T-helper 9 cell (primary cell): Measurements from ENCODE around the gene HYCC1.
"Not testable (repeated sequence)": the region's sequence is repeated elsewhere in the genome, so short reads cannot be mapped to it uniquely, and the experiment has no call there.

Experiments
- DNase-seq: peaks from one replicate; pipeline ENCODE4 v3.0.0-alpha.2; 2020

Gene HYCC1

DNA sequence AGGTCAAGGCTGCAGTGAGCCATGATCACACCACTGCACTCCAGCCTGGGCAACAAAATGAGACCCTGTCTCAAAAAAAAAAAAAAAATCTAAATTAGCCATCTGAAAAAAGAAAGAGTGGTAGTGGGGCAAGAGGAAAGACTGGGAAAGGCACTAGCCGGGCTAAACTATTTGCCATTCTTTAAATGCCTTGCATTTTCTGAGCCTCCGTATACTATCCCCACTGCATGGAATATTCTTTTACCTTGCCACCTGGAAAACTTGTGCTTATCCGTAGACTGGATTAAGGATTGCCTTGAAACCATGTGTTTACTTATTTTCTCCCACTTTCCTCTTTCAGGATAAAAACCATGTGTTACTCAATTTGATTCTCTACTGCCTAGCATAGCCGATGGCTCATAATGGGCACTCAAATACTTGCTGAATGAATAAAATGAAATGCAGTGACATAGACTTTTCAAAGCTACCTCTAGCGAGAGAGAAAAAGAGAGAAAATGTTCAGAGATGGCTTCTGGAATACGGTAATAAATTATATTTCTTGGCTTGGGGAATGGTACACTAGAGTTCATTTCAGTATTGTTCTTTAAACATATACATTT lies 30.6 kb downstream of the HYCC1 start:
- DNase-seq: no peak

GRCh38 chr7:22980422-22980821 lies 33.5 kb downstream of the HYCC1 start:
- DNase-seq: no peak

- no peak for DNase-seq
Measured at GRCh38 chr7:22979861-22980260, 34.1 kb downstream of the HYCC1 start.

GRCh38 chr7:22979251-22979650 lies 34.7 kb downstream of the HYCC1 start:
- no peak for DNase-seq

DNA sequence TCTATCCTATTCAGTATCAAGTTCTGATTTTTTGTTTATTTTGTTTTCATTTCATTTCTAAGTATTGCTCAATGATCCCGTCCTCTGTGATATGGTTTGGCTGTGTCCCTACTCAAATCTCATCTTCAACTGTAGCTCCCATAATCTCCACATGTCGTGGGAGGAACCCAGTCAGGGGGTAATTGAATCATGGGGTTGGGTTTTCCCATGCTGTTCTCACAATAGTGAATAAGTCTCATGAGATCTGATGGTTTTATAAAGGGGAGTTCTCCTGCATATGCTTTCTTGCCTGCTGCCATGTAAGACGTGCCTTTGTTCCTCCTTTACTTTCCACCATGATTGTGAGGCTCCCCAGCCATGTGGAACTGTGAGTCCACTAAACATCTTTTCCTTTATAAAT lies 39.3 kb downstream of the HYCC1 start:
- not testable (repeated sequence) for DNase-seq

- no peak for DNase-seq
Measured at GRCh38 chr7:22972207-22972606, 41.7 kb downstream of the HYCC1 start.

DNA sequence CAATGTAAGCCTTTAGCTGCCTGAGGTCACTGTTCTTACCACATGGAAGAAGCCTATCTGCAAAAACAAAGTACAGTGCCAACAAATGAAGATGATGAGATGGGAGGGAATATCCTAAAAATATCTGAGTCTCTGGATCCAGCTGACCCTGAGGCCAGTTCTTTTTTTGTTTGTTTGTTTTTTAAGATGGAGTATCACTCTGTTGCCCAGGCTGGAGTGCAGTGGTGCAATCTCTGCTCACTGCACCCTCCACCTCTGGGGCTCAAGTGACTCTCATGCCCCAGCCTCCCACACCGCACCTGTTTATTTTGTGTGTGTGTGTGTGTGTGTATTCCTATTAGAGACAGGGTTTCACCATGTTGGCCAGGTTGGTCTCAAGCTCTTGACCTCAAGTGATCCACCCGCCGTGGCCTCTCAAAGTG lies 44.9 kb downstream of the HYCC1 start:
- no peak for DNase-seq
